ENCODE measurements around the gene MYMK. TPM values are rescaled to one million over a fixed set of nuclear protein-coding genes. Genes with fewer than 3 reads are reported as not detected.

The MYMK gene
- total and polyA plus RNA-seq, 2 of the 4 experiments (the other 2 are of a cell fraction), result not detected

DNA sequence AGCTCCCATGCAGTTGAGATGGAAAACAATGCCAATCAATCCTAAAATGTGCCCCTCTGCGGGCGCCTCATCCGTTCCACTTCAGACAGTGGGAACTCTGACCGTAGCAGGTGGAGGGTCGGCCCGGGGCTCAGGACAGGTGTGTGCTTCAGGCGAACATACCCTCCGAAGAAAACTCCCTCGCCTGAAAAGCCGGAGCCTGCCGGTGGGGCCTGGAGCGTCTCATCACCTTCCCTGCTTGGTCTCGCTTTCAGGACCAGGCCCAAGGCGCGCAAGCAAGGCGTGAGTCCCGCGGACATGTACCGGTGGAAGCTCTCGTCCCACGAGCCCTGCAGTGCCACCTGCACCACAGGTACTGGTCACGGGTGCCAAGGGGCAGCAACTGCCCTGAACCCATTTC, 36.2 kb upstream of the MYMK start:
- ChIA-PET POLR2A (ENCODE audit: unreplicated experiment) (no interaction called here), CTCF (no interaction called here)
- H3K4me1 ChIP-seq (ENCODE audit: control insufficient read depth, insufficient read depth, low read length), result peaks cover 18% of the 10 kb centered on the region
- no peak overlapping the region for H3K56ac ChIP-seq (ENCODE audit: extremely low read depth, insufficient read depth, low read length)
- TF ChIP-seq, protein P1, sequence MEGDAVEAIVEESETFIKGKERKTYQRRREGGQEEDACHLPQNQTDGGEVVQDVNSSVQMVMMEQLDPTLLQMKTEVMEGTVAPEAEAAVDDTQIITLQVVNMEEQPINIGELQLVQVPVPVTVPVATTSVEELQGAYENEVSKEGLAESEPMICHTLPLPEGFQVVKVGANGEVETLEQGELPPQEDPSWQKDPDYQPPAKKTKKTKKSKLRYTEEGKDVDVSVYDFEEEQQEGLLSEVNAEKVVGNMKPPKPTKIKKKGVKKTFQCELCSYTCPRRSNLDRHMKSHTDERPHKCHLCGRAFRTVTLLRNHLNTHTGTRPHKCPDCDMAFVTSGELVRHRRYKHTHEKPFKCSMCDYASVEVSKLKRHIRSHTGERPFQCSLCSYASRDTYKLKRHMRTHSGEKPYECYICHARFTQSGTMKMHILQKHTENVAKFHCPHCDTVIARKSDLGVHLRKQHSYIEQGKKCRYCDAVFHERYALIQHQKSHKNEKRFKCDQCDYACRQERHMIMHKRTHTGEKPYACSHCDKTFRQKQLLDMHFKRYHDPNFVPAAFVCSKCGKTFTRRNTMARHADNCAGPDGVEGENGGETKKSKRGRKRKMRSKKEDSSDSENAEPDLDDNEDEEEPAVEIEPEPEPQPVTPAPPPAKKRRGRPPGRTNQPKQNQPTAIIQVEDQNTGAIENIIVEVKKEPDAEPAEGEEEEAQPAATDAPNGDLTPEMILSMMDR (conservative IDR thresholded peaks at IDR 0.05; ENCODE audit: low read depth, low read length), result no peak
- TF ChIP-seq MAFK (IDR thresholded peaks at IDR 0.05; ENCODE audit: low read depth, low read length) (no peak), RAD21 (IDR thresholded peaks at IDR 0.05; ENCODE audit: low read length) (no peak), BHLHE40 (IDR thresholded peaks at IDR 0.05; ENCODE audit: low read depth, low read length) (no peak), NFE2L2 (IDR thresholded peaks at IDR 0.05; ENCODE audit: low read depth, low read length) (no peak), CHD1 (IDR thresholded peaks at IDR 0.05; ENCODE audit: low read depth, low read length) (no peak), POLR2A (IDR thresholded peaks at IDR 0.05; ENCODE audit: low read depth, low read length) (no peak), CEBPB (IDR thresholded peaks at IDR 0.05; ENCODE audit: low read depth, low read length) (no peak), FOS (IDR thresholded peaks at IDR 0.05; ENCODE audit: low read depth, low read length) (no peak), RFX5 (IDR thresholded peaks at IDR 0.05; ENCODE audit: low read depth, low read length) (no peak)
- TF ChIP-seq, protein P2, sequence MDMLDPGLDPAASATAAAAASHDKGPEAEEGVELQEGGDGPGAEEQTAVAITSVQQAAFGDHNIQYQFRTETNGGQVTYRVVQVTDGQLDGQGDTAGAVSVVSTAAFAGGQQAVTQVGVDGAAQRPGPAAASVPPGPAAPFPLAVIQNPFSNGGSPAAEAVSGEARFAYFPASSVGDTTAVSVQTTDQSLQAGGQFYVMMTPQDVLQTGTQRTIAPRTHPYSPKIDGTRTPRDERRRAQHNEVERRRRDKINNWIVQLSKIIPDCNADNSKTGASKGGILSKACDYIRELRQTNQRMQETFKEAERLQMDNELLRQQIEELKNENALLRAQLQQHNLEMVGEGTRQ (IDR thresholded peaks at IDR 0.05; ENCODE audit: low read depth, low read length), result no peak
- no peaks in the 10 kb centered on the region for H4K20me1 ChIP-seq (ENCODE audit: insufficient read depth, low read length)
- H3K9ac ChIP-seq (ENCODE audit: low read depth, low read length), result no peak overlapping the region
- H4K5ac ChIP-seq (ENCODE audit: low read depth, low read length), result no peak overlapping the region
- no peak overlapping the region for H2BK120ac ChIP-seq (ENCODE audit: low read depth, low read length)
- H3K23ac ChIP-seq (ENCODE audit: low read depth, low read length), result no peak overlapping the region
- H3K36me3 ChIP-seq (ENCODE audit: control insufficient read depth, insufficient read depth, low read length), result no peaks in the 10 kb centered on the region
- H4K91ac ChIP-seq (ENCODE audit: insufficient read depth, low read depth, low read length), result no peak overlapping the region
- H3K4ac ChIP-seq (ENCODE audit: low read depth, low read length), result no peak overlapping the region
- no peak overlapping the region for H3K27ac ChIP-seq (ENCODE audit: insufficient read depth, low read length)
- no peak overlapping the region for H3K14ac ChIP-seq (replicated peaks; ENCODE audit: low read depth, low read length)
- no peak overlapping the region for H2AK9ac ChIP-seq (replicated peaks; ENCODE audit: low read depth, low read length, poor library complexity)
- H2BK5ac ChIP-seq (ENCODE audit: low read depth, low read length, poor library complexity, severe bottlenecking), result no peak overlapping the region
- dilution Hi-C loops (cut with HindIII; ENCODE audit: low sequenced_read_pairs, unreplicated experiment) (no loop called here), in situ Hi-C loops (cut with MboI; ENCODE audit: low sequenced_read_pairs) (no loop called here), intact Hi-C loops (cut with micrococcal nuclease) (no loop called here)
- H2BK20ac ChIP-seq (ENCODE audit: low read depth, low read length), result no peak overlapping the region
- WGBS, 2 experiments (ENCODE audit: extremely low coverage in 2 of 2, insufficient read length in 1 of 2), result 93% methylated on average over 10 of the region's 22 CpGs; no CpG with 5 or more reads in 1 of the 2 experiments
- no peak overlapping the region for H2AK5ac ChIP-seq (ENCODE audit: low read depth, low read length)
- no peak overlapping the region for H3K4me3 ChIP-seq (ENCODE audit: insufficient read depth, low read depth, low read length)
- H3K79me1 ChIP-seq (ENCODE audit: low read depth in 1 of 2, low read length in 2 of 2), result no peaks in the 10 kb centered on the region
- no TSS peak for BruUV-seq (replicated peaks)
- DNase-seq (no peak), ATAC-seq (ENCODE audit: low read depth) (no peak)
- no peak overlapping the region for H2AFZ ChIP-seq (replicated peaks; ENCODE audit: low read length, poor library complexity)
- H3K27me3 ChIP-seq (ENCODE audit: control insufficient read depth, insufficient read depth, low read length), result peaks cover 17% of the 10 kb centered on the region; the same call in 1 of the 2 replicates
- H2BK15ac ChIP-seq (ENCODE audit: low read depth, low read length), result no peak overlapping the region
- no peaks in the 10 kb centered on the region for H3K9me3 ChIP-seq (ENCODE audit: control insufficient read depth, insufficient read depth, low read length)
- peaks cover 3% of the 10 kb centered on the region; the same call in 1 of the 2 replicates for H3K9me1 ChIP-seq (ENCODE audit: insufficient read depth, low read length)
- no peak overlapping the region for H4K8ac ChIP-seq (ENCODE audit: low read depth in 2 of 2, low read length in 2 of 2)
- no peak overlapping the region for H3K18ac ChIP-seq (ENCODE audit: low read depth, low read length)
- no peak overlapping the region for H3K4me2 ChIP-seq (ENCODE audit: low read depth, low read length)
